Stimulated activated CD4-positive, alpha-beta T cell treated with anti-CD3 and anti-CD28 coated beads, TNF-alpha, amount 100 ng/mL, for 48 hours (primary cell): ENCODE data around the gene SLC16A2.

Source experiments
- DNase-seq, 3 donors: peaks; one replicate each; pipeline ENCODE4 v3.0.0-alpha.2; 2020; ENCODE audit warnings: low read depth in 3 of 3

Gene SLC16A2

GRCh38 chrX:74421036-74421739 lies at the start of gene SLC16A2:
TSS of gene SLC16A2 (plus strand) at chrX:74421493. CDS start at chrX:74421638, 145 bp downstream.
- DNase-seq, result no peak

DNA sequence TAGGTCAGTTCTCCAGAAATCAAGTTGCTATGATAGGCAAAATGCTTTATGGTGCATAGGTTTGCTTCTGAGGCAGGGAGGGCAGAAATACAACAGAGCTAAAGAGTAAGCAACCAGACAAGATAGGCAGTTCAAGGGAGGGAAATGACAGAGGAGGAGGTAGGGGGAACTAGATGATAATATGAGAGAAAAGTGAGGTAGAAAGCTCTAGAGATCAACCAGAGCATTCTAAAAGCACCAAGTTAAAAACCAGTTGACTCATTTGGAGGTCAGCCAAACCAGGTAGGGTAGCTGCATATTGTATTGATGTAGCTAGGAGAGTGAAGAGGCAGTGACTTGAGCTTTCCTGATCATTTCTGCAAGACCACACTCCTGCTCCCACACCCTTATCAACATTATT lies 49.0 kb upstream of the SLC16A2 start:
- DNase-seq, result no peak

DNA sequence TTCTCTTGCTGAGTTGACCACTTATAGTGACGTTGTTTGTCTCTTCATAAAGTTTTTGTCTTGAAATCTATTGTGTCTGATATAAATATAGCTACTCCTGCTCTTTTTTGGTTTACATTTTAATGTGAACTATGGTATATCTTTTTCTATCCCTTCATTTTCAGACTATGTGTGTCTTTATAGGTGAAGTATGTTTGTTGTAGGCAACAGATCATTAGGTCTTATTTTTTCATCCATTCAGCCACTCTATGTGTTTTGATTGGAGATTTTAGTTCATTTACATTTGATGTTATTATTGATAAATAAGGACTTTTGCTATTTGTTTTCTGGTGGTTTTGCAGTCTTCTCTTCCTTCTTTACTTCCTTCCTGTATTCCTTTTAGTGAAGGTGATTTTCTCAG lies 44.0 kb upstream of the SLC16A2 start:
- DNase-seq, result no peak

- peak; percentile 24 to 56 (median 42) for DNase-seq
Observed at GRCh38 chrX:74382613-74383012, 38.7 kb upstream of the SLC16A2 start.

DNA sequence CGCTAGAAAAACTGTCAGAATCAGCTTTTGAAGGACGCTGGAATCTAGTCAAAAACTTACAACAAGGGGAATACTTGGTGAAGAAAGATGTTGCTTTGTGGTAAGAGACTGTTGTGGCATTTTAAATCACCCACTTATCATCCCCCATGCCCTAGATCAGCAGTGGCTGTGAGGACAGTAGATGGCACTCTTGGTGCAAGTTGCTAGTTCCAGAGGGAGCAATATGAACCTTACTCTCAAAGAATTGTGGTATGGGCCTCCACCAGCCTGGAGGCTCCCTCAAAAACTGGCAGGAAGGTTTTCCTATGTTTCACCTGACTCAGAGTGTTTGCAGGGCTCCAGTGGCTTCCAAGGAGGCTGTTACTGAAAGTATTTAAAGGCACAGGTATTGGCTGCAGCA lies 37.7 kb upstream of the SLC16A2 start:
- DNase-seq, result no peak

GRCh38 chrX:74389016-74389722 lies 32.1 kb upstream of the SLC16A2 start:
- no peak for DNase-seq

GRCh38 chrX:74395556-74395955 lies 25.7 kb upstream of the SLC16A2 start:
- DNase-seq, result no peak

GRCh38 chrX:74405973-74406489 lies 15.3 kb upstream of the SLC16A2 start:
- no peak for DNase-seq

- DNase-seq, result no peak
Observed at GRCh38 chrX:74408304-74408703, 13.0 kb upstream of the SLC16A2 start.

- DNase-seq, result no peak
Observed at GRCh38 chrX:74419864-74420195, 1.5 kb upstream of the SLC16A2 start.

GRCh38 chrX:74420196-74421035 lies 877 bp upstream of the SLC16A2 start:
- DNase-seq, result no peak

DNA sequence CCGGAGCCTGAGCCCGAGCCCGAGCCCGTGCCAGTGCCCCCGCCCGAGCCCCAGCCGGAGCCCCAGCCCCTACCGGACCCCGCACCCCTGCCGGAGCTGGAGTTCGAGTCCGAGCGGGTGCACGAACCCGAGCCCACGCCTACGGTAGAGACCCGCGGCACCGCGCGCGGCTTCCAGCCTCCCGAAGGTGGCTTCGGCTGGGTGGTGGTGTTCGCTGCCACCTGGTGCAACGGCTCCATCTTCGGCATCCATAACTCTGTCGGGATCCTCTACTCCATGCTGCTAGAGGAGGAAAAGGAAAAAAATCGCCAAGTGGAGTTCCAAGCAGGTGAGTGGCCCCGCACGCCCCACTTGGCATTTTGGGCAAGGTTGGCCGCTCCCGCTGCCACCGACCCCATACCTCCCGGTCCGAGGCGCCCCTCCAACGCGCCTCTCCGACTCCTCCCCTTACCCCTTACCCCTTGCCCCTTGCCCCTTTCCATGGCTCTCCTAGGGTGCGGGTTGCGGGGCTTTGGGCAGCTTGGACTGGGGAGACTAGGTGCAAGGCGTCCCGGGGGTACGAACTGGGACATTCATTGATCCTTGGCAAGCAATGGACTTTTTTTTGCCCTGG lies 553 bp downstream of the SLC16A2 start:
- no peak for DNase-seq

DNA sequence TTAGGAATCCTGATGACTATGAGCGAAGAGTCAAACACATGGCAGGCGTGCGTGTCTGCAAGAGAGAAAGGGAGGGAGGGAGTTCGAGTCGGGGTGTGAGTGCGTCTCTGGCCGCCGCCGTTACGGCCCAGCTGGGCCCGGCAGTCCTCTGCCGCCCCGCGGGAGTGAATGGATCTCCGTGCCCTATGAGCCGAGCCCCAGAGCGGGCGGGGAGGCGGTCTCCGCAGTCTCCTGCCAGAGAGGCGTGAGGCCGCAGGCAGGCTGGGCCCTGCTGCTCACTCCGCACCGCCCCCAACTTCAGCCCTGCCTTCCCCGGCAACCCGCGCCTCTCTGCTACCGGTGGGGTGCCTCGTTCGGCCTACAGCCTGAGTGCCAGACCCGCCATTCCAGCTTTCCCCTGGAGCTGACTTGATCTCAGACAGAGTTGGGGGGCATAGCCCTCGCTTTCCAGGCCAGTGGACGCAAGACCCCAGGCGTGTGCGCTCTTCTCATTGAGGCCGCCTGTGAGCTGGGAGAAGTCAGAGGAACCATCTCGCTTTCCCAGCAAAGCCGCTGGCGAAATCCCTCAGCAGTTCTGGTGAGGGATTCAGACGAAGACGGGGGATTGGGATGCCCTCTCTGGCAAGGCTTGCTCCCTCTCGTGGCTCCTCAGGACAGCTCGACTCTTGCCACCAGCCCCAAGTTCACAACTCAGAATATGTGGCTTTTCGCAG lies 1.4 kb downstream of the SLC16A2 start:
- no peak for DNase-seq

DNA sequence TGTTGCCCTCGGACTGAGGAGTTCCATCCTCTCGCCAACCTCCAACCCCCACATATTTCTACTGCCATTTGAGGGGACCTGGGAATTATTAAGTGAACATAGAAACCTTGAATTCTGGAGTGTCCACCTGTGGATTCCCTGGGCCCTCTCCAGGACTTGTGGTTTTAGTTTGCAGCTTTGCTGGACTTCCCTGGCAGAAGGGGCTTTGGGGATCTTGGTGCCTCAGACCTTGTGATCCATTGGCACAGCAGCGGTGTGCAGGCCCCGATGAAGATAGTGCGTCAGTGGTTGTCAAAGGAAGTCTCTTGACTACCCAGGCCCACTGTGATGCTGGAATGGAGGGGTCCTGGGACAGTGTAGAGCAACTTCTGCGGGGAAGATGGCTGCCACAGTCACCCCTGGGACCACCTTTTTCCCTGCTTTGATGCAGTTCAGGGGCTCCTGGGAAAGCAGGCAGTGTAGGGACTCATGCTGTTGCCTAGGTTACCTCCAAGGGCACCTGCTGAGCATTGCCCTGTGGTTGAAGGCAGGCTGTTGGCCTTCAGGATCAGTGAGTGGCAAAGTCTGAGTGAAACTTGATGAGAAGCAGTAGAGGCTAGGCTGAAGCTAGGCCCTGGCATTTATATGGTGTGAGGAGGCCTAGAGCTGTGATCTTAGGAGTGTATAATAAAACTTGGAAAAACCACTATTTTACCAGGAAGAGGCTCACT lies 2.2 kb downstream of the SLC16A2 start:
- DNase-seq, result no peak

DNA sequence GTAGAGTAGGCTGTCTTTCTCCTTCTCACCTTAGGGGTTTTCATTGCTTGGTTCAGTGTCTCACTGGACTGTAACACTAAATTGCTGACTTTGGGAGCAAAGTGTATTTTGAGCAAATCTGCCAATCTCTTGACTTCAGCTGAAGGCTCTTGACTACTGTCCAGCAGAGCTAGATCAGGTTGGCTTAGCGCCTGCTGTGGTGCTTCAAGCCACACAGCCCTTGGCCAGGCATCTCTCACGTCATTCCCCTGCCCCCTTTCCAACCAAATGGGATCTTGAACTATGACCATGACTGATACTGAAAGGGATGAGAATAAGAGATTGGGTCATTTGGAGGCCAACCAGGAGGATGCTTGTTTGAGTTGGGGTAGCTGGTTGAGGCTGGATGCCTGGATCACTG lies 4.8 kb downstream of the SLC16A2 start:
- no peak for DNase-seq

- no peak for DNase-seq
Observed at GRCh38 chrX:74426615-74427014, 5.3 kb downstream of the SLC16A2 start.

DNA sequence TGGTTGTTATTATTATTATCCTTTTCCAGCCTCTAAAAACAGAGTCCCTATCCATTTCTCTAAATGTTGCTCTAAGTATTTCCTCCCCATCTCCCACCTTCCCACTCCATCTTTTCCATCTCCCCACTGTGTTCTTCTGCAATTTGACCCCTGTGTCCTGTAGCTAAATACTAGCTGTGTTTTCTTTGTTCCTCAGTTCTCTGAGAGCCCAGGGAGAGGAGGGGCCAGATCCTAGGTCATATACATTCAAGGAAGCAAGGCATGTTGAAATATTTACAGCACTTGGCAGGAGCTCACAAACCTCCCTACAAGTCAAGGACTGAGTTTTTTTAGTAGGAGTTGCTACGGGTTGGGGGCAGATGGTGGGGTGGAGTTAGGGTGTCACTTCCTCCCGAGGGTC lies 10.5 kb downstream of the SLC16A2 start:
- DNase-seq, result no peak

DNA sequence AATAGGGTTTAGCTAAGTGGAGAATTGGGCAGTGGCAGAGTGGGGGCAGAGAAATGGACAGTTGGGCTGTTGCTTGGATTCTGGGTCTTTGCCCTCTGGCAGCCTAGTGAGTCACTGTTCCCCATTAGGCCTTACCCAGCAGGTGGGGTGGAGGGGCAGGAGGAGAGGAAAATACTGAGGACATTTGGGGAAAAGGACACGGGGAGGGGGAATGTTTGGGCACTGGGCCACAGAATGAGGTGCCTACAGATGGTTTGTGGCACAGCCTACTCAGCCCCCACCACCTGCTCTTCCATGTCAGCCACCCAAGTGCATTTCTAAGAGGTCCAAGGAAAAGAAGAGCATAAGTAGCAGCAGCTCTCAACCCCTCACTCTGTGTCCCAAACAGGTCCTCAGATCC lies 13.0 kb downstream of the SLC16A2 start:
- no peak for DNase-seq

DNA sequence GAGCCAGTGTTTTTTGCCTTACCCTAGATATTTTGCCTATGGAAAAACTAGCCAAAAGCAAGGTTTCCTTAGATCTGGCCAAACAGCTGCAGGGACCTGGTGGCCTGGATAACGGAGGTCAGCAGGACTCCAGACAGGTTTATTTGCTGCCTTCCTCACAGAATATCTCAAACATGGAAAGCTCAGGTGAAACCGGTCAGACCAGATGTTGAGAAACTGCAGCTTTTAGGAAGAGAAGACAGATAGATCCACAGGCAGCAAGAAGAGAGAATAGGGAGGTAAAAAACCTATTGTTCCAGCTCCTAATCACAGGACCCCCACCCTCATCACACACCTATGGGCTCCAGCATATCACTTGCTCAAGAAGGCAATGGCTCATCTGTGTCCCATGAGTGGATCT lies 16.2 kb downstream of the SLC16A2 start:
- no peak for DNase-seq

- no peak for DNase-seq
Observed at GRCh38 chrX:74438764-74439163, 17.5 kb downstream of the SLC16A2 start.

- DNase-seq, result no peak
Observed at GRCh38 chrX:74445099-74445498, 23.8 kb downstream of the SLC16A2 start.
